Breast epithelium (tissue), 4 donors: ENCODE measurements around the gene TEX51. TPM values are rescaled to one million over a fixed set of nuclear protein-coding genes. Genes with fewer than 3 reads are reported as not detected.

Experiments used
- DNase-seq, 2 donors: peaks; one replicate each; pipeline ENCODE4 v3.0.0-alpha.2; 2019; ENCODE audit warnings: low spot score in 2 of 2
- H3K27ac ChIP-seq, 2 donors: fragments of 200-600 bp; sonication (generic) in 1 of 2; one replicate each; pipeline ENCODE4 v1.5.1; 2016 to 2019; ENCODE audit warnings: mild to moderate bottlenecking in 1 of 2
- H3K27me3 ChIP-seq, 2 donors: fragments of 200-600 bp; sonication (generic) in 1 of 2; one replicate each; pipeline versions ENCODE4 v1.5.1 to v1.6.0; 2017 to 2019; ENCODE audit warnings: control low read depth in 1 of 2, mild to moderate bottlenecking in 1 of 2
- H3K36me3 ChIP-seq: fragments of 200-600 bp; one replicate; pipeline ENCODE4 v1.5.1; 2019
- H3K4me1 ChIP-seq, 2 donors: fragments of 200-600 bp; sonication (generic); one replicate each; pipeline ENCODE4 v1.5.1; 2016 to 2019; ENCODE audit warnings: control low read depth in 1 of 2
- H3K4me3 ChIP-seq, 3 donors: fragments of 200-600 bp; sonication (generic); 1 replicate in 2 of 3; 2 replicates in 1 of 3; pipeline ENCODE4 v1.5.1; 2016 to 2019; ENCODE audit warnings: mild to moderate bottlenecking in 3 of 3, moderate library complexity in 2 of 3
- H3K9me3 ChIP-seq, 2 donors: fragments of 200-600 bp; sonication (generic) in 1 of 2; one replicate each; pipeline ENCODE4 v1.5.1; 2016 to 2019; ENCODE audit warnings: control low read depth in 1 of 2
- CTCF ChIP-seq, 3 donors: fragments of 450-650 bp; IDR thresholded peaks; one replicate each; pipeline ENCODE4 v1.5.1; 2016 to 2017; ENCODE audit warnings: antibody characterized with exemption in 3 of 3, mild to moderate bottlenecking in 3 of 3, moderate library complexity in 3 of 3
- POLR2A ChIP-seq: fragments of 450-650 bp; IDR thresholded peaks from one replicate; pipeline ENCODE4 v1.6.1; 2016; ENCODE audit warnings: antibody characterized with exemption, mild to moderate bottlenecking, moderate library complexity
- POLR2AphosphoS5 ChIP-seq, 3 donors: sonication (generic); formaldehyde crosslinking; IDR thresholded peaks; one replicate each; pipeline ENCODE4 v1.6.1; 2017; ENCODE audit warnings: antibody characterized with exemption in 3 of 3
- intact Hi-C: fragments of 100-400 bp; cut with DNase I; formaldehyde crosslinking; loops from one replicate; pipeline ENCODE4 v1.15.1; 2023; ENCODE audit warnings: low total_unique reads
- total RNA-seq, 3 donors: library from RNA; depleted of rRNA; stranded (reverse); fragments of >200 nt; gene quantifications; one replicate each; pipeline ENCODE4 v1.1.0, GENCODE V29; 2016

Gene TEX51
- total RNA-seq, 3 donors from 2014 or later = not detected

- H3K9me3 ChIP-seq = peaks cover 0 to 21% of the 10 kb centered on the region in 2 donors
- H3K36me3 ChIP-seq = no peaks in the 10 kb centered on the region
- H3K27ac ChIP-seq = no peak overlapping the region
- intact Hi-C loops = no loop called here
- TF ChIP-seq CTCF (IDR thresholded peaks at IDR 0.05) (no peak), POLR2AphosphoS5 (IDR thresholded peaks at IDR 0.05) (no peak), POLR2A (no peak)
- DNase-seq = peak; percentile 9 to 24
- H3K27me3 ChIP-seq = peaks cover 0 to 7% of the 10 kb centered on the region in 2 donors
- H3K4me1 ChIP-seq = no peaks in the 10 kb centered on the region
- H3K4me3 ChIP-seq = no peak overlapping the region
These were observed 3.6 kb downstream of the TEX51 start for GRCh38 chr2:126902152-126902835.

- TF ChIP-seq CTCF (IDR thresholded peaks at IDR 0.05) = no peak
- no peak for TF ChIP-seq POLR2A
- TF ChIP-seq POLR2AphosphoS5 (IDR thresholded peaks at IDR 0.05) = no peak
- Histone ChIP-seq H3K27ac (no peak overlapping the region), H3K4me3 (no peak overlapping the region), H3K36me3 (no peaks in the 10 kb centered on the region), H3K4me1 (no peaks in the 10 kb centered on the region), H3K27me3 (peaks cover 0 to 9% of the 10 kb centered on the region in 2 donors), H3K9me3 (peaks cover 0 to 21% of the 10 kb centered on the region in 2 donors)
- intact Hi-C loops = no loop called here
- peak in 1 of 2 donors; percentile 1 for DNase-seq
These were observed 4.2 kb downstream of the TEX51 start for GRCh38 chr2:126902859-126903258.

GRCh38 chr2:126905991-126906390 is 7.3 kb downstream of the TEX51 start:
- Histone ChIP-seq H3K4me3 (no peak overlapping the region), H3K9me3 (peaks cover 0 to 21% of the 10 kb centered on the region in 2 donors), H3K27me3 (peaks cover 0 to 9% of the 10 kb centered on the region in 2 donors), H3K4me1 (no peaks in the 10 kb centered on the region), H3K27ac (no peak overlapping the region), H3K36me3 (no peaks in the 10 kb centered on the region)
- DNase-seq = no peak
- TF ChIP-seq POLR2A (no peak), CTCF (IDR thresholded peaks at IDR 0.05) (no peak), POLR2AphosphoS5 (IDR thresholded peaks at IDR 0.05) (no peak)
- intact Hi-C loops = no loop called here

- Histone ChIP-seq H3K27me3 (peaks cover 0 to 9% of the 10 kb centered on the region in 2 donors), H3K27ac (no peak overlapping the region), H3K4me1 (no peaks in the 10 kb centered on the region), H3K9me3 (peaks cover 0 to 21% of the 10 kb centered on the region in 2 donors), H3K36me3 (no peaks in the 10 kb centered on the region), H3K4me3 (no peak overlapping the region)
- peak in 1 of 2 donors; percentile 2 for DNase-seq
- intact Hi-C loops = no loop called here
- TF ChIP-seq POLR2A (no peak), CTCF (IDR thresholded peaks at IDR 0.05) (no peak), POLR2AphosphoS5 (IDR thresholded peaks at IDR 0.05) (no peak)
These were observed 8.1 kb downstream of the TEX51 start for GRCh38 chr2:126906781-126907180.

GRCh38 chr2:126907671-126908070 is 9.0 kb downstream of the TEX51 start:
- Histone ChIP-seq H3K4me1 (no peaks in the 10 kb centered on the region), H3K36me3 (no peaks in the 10 kb centered on the region), H3K4me3 (no peak overlapping the region), H3K27ac (no peak overlapping the region), H3K9me3 (peaks cover 0 to 21% of the 10 kb centered on the region in 2 donors), H3K27me3 (peaks cover 0 to 9% of the 10 kb centered on the region in 2 donors)
- TF ChIP-seq CTCF (IDR thresholded peaks at IDR 0.05) (no peak), POLR2AphosphoS5 (IDR thresholded peaks at IDR 0.05) (no peak), POLR2A (no peak)
- intact Hi-C loops = no loop called here
- peak in 1 of 2 donors; percentile 14 for DNase-seq
